ENCODE measurements around the gene SF3B6.
"Not testable (repeated sequence)": the region's sequence is repeated elsewhere in the genome, so short reads cannot be mapped to it uniquely, and the experiment has no call there.

SF3B6 gene

GRCh38 chr2:24106786-24107185 is 30.7 kb upstream of the SF3B6 start:
- DNase-seq (ENCODE audit: low read depth, low spot score): no peak
- H3K4me3 ChIP-seq (ENCODE audit: low read depth, low read length): no peak overlapping the region
- no peak for TF ChIP-seq CTCF (IDR thresholded peaks at IDR 0.05; ENCODE audit: low read depth, low read length)
- in situ Hi-C loops (cut with HindIII; ENCODE audit: low sequenced_read_pairs): no loop called here

GRCh38 chr2:24105816-24106215 is 29.7 kb upstream of the SF3B6 start:
- in situ Hi-C loops (cut with HindIII; ENCODE audit: low sequenced_read_pairs): no loop called here
- no peak overlapping the region for H3K4me3 ChIP-seq (ENCODE audit: low read depth, low read length)
- TF ChIP-seq CTCF (IDR thresholded peaks at IDR 0.05; ENCODE audit: low read depth, low read length): no peak
- DNase-seq (ENCODE audit: low read depth, low spot score): no peak

- no peak for DNase-seq (ENCODE audit: low read depth, low spot score)
- H3K4me3 ChIP-seq (ENCODE audit: low read depth, low read length): no peak overlapping the region
- TF ChIP-seq CTCF (IDR thresholded peaks at IDR 0.05; ENCODE audit: low read depth, low read length): no peak
- in situ Hi-C loops (cut with HindIII; ENCODE audit: low sequenced_read_pairs): no loop called here
Measured at GRCh38 chr2:24104906-24105305, 28.8 kb upstream of the SF3B6 start.

DNA sequence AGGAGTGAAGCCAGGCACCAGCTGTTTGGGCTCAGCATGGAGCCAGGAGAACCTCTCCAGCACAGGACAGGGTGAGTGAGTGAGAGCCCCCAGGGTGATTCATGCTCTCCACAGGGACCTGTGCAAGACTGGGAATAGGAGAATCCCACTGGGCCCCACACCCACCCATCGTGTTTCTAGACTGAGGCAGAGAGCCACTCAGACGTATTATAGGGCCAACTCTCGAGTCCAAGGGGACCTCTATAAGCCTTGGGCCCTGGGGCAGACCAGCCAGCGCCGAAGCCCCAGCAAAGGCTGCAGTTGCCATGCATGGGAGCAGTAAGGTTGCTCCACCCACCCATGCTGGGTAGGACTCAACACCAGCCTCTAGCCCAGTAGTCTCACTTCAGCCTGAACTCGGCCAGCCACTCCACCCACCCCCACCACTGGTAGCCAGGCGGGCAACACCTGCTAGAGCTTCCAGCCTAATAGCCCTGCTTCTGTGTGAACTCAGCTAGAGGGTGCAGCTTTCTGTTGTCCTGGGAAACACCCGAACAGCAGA is 28.1 kb upstream of the SF3B6 start:
- in situ Hi-C loops (cut with HindIII; ENCODE audit: low sequenced_read_pairs): no loop called here
- TF ChIP-seq CTCF (IDR thresholded peaks at IDR 0.05; ENCODE audit: low read depth, low read length): no peak
- H3K4me3 ChIP-seq (ENCODE audit: low read depth, low read length): no peak overlapping the region
- DNase-seq (ENCODE audit: low read depth, low spot score): no peak

DNA sequence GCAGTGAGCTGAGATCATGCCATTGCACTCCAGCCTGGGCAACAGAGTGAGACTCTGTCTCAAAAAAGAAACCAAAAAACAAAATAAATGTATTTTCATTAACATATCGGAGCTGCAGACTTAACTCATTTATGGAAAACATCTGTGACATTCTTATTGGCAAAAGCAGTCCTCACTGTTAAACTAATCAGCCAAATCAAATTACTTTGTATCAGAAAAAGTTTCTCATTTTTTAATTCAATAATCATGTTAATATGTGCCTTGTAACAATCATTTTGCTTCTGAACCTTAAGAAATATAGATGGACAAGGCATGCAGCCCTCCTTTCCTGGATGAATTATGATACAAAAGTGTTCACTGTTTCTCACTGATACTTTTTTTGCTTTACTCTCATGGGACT is 26.6 kb upstream of the SF3B6 start:
- no peak overlapping the region for H3K4me3 ChIP-seq (ENCODE audit: low read depth, low read length)
- in situ Hi-C loops (cut with HindIII; ENCODE audit: low sequenced_read_pairs): no loop called here
- TF ChIP-seq CTCF (IDR thresholded peaks at IDR 0.05; ENCODE audit: low read depth, low read length): no peak

DNA sequence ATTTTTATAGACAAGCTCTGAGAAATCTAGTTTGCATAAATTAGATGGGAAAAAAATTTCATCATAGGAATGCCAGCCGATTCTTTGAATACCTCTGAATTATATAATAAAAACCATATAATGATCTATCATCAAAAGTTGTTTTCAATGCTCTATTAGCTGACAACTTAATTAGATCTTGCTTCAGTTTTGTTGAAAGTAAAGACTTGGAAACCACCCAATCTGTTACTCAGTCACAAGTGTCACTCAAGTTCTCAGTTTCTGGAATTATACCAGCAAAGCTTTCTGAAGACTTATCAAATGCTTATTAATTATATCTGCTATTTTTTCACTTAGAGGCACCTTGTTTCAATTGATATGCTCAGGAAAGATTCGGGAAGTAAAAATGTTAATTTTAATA is 25.9 kb upstream of the SF3B6 start:
- no peak overlapping the region for H3K4me3 ChIP-seq (ENCODE audit: low read depth, low read length)
- in situ Hi-C loops (cut with HindIII; ENCODE audit: low sequenced_read_pairs): no loop called here
- DNase-seq (ENCODE audit: low read depth, low spot score): no peak
- TF ChIP-seq CTCF (IDR thresholded peaks at IDR 0.05; ENCODE audit: low read depth, low read length): no peak

More for the DNA sequence above, 26.6 kb upstream of the SF3B6 start:
- no peak for DNase-seq (ENCODE audit: low read depth, low spot score)

- in situ Hi-C loops (cut with HindIII; ENCODE audit: low sequenced_read_pairs): not testable (repeated sequence)
Measured at GRCh38 chr2:24100732-24101131, 24.6 kb upstream of the SF3B6 start.

DNA sequence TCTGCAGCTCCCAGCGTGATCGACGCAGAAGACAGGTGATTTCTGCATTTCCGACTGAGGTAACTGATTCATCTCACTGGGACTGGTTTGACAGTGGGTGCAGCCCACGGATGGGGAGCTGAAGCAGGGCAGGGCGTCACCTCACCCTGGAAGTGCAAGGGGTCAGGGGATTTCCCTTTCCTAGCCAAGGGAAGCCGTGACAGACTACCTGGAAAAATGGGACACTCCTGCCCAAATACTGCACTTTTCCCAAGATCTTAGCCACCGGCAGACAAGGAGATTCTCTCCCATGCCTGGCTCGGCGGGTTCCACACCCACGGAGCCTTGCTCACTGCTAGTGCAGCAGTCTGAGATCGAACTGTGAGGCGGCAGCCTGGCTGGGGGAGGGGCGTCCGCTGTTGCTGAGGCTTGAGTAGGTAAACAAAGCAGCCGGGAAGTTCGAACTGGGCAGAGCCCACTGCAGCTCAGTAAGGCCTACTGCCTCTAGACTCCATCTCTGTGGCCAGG is 19.1 kb upstream of the SF3B6 start:
- DNase-seq (ENCODE audit: low read depth, low spot score); H3K4me3 ChIP-seq (ENCODE audit: low read depth, low read length); in situ Hi-C loops (cut with HindIII; ENCODE audit: low sequenced_read_pairs): not testable (repeated sequence)

More at GRCh38 chr2:24100732-24101131, 24.6 kb upstream of the SF3B6 start:
- not testable (repeated sequence) for DNase-seq (ENCODE audit: low read depth, low spot score); H3K4me3 ChIP-seq (ENCODE audit: low read depth, low read length)

DNA sequence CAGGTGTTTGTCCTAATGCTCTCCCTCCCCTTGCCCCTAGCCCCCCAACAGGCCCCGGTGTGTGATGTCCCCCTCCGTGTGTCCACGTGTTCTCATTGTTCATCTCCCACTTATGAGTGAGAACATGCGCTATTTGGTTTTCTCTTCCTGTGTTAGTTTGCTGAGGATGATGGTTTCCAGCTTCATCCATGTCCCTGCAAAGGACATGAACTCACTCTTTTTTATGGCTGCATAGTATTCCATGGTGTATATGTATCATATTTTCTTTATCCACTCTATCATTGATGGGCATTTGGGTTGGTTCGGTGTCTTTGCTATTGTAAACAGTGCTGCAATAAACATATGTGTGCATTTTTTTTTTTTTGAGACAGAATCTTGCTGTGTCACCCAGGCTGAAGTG is 17.1 kb upstream of the SF3B6 start:
- DNase-seq (ENCODE audit: low read depth, low spot score); H3K4me3 ChIP-seq (ENCODE audit: low read depth, low read length); in situ Hi-C loops (cut with HindIII; ENCODE audit: low sequenced_read_pairs): not testable (repeated sequence)

Measured in astrocyte of the spinal cord (primary cell).